MM.1S (cell line): ENCODE measurements around the gene SNRNP70.

Experiments used
- EZH2 ChIP-seq: fragments of 300-600 bp; sonication (generic); optimal IDR thresholded peaks from 2 replicates; pipeline ENCODE3; 2017; ENCODE audit warnings: low read depth, mild to moderate bottlenecking, antibody characterized with exemption, low read length, mixed read lengths
- EZH2phosphoT487 ChIP-seq: fragments of 300-600 bp; sonication (generic); IDR thresholded peaks from 2 replicates; pipeline ENCODE4 v1.6.1; 2018; ENCODE audit warnings: antibody characterized with exemption, low read length
- TF ChIP-seq, protein P1 (sequence below): fragments of 300-600 bp; sonication (generic); IDR thresholded peaks from 2 replicates; pipeline ENCODE4 v1.5.1; 2016; ENCODE audit warnings: antibody characterized with exemption, low read length, mixed read lengths

DNA sequence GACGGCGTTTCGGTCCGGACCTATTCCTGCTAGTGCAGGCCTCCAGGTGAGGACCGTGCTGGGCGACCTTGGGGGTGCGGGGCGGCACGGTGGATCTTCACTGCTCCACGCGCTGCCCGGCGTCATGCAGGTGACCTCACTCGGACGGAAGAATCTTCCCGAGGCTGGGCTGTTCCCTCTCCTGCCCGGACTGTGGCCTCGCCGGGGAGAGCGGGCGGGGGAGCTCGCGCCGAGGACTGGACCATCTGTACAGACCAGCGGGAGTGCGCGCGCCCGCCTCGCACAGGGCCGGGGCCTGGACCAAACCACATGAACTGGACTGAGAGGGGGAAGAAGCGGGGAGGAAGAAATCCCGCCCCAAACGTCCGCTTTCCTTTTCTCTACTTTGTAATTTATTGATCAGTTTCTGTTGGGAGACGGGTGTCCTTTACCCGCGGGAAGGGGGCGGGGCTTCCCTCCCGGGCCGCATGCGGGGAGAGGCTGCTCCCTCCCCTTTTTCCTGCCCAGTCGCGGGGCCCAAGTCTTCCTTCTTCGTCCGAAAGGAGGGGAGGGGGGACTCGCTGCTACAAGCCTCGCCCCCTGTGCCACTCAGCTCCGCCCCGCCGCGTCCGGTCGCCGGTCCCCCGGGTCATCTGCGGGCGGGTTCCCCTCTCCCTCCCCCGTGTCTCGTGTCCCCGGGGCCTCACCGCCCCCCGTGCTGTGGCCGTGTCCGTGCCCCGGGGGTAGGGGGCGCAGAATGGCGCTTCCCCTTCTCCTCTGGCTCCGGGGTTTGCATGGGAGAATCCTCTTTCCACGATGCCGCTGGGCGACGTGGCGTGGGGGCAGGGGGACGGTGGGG, 65.1 kb downstream of the SNRNP70 start:
- TF ChIP-seq, protein P1, sequence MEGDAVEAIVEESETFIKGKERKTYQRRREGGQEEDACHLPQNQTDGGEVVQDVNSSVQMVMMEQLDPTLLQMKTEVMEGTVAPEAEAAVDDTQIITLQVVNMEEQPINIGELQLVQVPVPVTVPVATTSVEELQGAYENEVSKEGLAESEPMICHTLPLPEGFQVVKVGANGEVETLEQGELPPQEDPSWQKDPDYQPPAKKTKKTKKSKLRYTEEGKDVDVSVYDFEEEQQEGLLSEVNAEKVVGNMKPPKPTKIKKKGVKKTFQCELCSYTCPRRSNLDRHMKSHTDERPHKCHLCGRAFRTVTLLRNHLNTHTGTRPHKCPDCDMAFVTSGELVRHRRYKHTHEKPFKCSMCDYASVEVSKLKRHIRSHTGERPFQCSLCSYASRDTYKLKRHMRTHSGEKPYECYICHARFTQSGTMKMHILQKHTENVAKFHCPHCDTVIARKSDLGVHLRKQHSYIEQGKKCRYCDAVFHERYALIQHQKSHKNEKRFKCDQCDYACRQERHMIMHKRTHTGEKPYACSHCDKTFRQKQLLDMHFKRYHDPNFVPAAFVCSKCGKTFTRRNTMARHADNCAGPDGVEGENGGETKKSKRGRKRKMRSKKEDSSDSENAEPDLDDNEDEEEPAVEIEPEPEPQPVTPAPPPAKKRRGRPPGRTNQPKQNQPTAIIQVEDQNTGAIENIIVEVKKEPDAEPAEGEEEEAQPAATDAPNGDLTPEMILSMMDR, result no peak
- TF ChIP-seq EZH2 (no peak), EZH2phosphoT487 (no peak)
